ENCODE data around the gene DNM3. TPM values are rescaled to one million over a fixed set of nuclear protein-coding genes. Genes with fewer than 3 reads are reported as not detected.

The DNM3 gene
- total RNA-seq, 2 experiments from 2014 or later, result 1.6 to 1.8 TPM

DNA sequence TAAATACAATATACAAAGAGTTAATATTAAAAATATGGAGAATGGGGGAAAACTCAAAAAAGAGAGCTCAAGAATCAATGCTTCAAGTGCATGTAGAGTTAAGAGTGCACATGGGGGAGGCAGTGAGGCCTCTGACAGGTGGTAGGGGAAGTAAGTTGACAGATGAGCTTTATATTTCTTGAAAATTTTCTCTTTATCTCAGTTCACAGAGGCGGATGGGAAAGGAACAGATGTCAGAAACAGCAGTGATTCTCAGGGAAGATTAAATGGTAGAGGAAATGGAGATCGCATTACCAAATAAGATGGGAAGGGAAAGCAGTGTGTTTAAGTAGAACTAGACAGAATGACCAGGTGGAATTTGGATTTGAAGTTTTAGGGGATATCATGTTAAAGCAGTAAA, 379.1 kb downstream of the DNM3 start:
- no peak overlapping the region for H3K27ac Mint-ChIP-seq
- ATAC-seq (ENCODE audit: poor library complexity) (no peak), DNase-seq (no peak)
- no peaks in the 10 kb centered on the region for H3K4me1 Mint-ChIP-seq (ENCODE audit: low read depth)
- H3K4me3 Mint-ChIP-seq, result no peak overlapping the region
- Histone ChIP-seq H3K9me3 (ENCODE audit: control insufficient read depth in 1 of 2, insufficient read depth in 1 of 2, low read length in 2 of 2) (no peaks in the 10 kb centered on the region), H3K4me3 (ENCODE audit: low read length) (no peak overlapping the region), H3K27ac (ENCODE audit: low read depth in 1 of 2, low read length in 2 of 2) (no peak overlapping the region), H3K27me3 (ENCODE audit: control insufficient read depth in 1 of 2, insufficient read depth in 2 of 2, low read length in 2 of 2) (no peaks in the 10 kb centered on the region), H3K4me1 (ENCODE audit: insufficient read depth, low read length) (no peaks in the 10 kb centered on the region), H3K36me3 (ENCODE audit: insufficient read depth, low read length) (no peaks in the 10 kb centered on the region)
- H3K36me3 Mint-ChIP-seq (ENCODE audit: low read depth), result no peaks in the 10 kb centered on the region
- H3K27me3 Mint-ChIP-seq, result no peaks in the 10 kb centered on the region
- intact Hi-C loops (cut with DNase I, micrococcal nuclease), result no loop called here
- TF ChIP-seq, protein P1, sequence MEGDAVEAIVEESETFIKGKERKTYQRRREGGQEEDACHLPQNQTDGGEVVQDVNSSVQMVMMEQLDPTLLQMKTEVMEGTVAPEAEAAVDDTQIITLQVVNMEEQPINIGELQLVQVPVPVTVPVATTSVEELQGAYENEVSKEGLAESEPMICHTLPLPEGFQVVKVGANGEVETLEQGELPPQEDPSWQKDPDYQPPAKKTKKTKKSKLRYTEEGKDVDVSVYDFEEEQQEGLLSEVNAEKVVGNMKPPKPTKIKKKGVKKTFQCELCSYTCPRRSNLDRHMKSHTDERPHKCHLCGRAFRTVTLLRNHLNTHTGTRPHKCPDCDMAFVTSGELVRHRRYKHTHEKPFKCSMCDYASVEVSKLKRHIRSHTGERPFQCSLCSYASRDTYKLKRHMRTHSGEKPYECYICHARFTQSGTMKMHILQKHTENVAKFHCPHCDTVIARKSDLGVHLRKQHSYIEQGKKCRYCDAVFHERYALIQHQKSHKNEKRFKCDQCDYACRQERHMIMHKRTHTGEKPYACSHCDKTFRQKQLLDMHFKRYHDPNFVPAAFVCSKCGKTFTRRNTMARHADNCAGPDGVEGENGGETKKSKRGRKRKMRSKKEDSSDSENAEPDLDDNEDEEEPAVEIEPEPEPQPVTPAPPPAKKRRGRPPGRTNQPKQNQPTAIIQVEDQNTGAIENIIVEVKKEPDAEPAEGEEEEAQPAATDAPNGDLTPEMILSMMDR (IDR thresholded peaks at IDR 0.05), result no peak
- H3K9me3 Mint-ChIP-seq, result no peaks in the 10 kb centered on the region
- ChIA-PET CTCF (interaction anchor here (1.3 kb wide), 1 partner anchor 28 kb away, joined by 3 read pairs; no protein-coding TSS in a partner anchor), POLR2A (no interaction called here)

DNA sequence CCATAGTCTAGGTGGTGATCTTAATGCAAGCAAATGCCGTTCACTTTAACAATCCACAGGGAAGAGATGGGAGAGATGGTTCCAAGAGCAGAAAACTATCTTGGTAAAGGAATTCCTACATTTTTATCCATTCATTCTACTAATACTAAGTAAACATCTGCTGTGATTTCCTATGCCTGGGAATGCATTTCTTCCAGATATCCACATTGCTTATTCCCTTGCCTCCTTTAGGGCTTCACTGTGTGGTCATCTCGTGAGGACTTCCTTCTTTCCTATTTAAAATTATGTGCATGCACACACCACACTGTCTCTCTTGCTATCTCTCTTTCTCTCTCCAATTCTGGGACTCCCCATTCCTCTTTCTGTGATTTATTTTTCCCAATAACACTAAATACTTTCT, 380.1 kb downstream of the DNM3 start:
- Mint-ChIP-seq H3K36me3 (ENCODE audit: low read depth) (no peaks in the 10 kb centered on the region), H3K4me3 (no peak overlapping the region), H3K9me3 (no peaks in the 10 kb centered on the region), H3K27ac (no peak overlapping the region), H3K27me3 (no peaks in the 10 kb centered on the region), H3K4me1 (ENCODE audit: low read depth) (no peaks in the 10 kb centered on the region)
- CTCF ChIA-PET, result no interaction called here
- POLR2A ChIA-PET, result no interaction called here
- H3K9me3 ChIP-seq (ENCODE audit: control insufficient read depth in 1 of 2, insufficient read depth in 1 of 2, low read length in 2 of 2), result no peaks in the 10 kb centered on the region
- H3K27ac ChIP-seq (ENCODE audit: low read depth in 1 of 2, low read length in 2 of 2), result no peak overlapping the region
- H3K27me3 ChIP-seq (ENCODE audit: control insufficient read depth in 1 of 2, insufficient read depth in 2 of 2, low read length in 2 of 2), result no peaks in the 10 kb centered on the region
- H3K4me1 ChIP-seq (ENCODE audit: insufficient read depth, low read length), result no peaks in the 10 kb centered on the region
- no peak for ATAC-seq (ENCODE audit: poor library complexity)
- DNase-seq, result no peak
- no peak overlapping the region for H3K4me3 ChIP-seq (ENCODE audit: low read length)
- TF ChIP-seq, protein P1 (IDR thresholded peaks at IDR 0.05), result no peak
- intact Hi-C loops (cut with DNase I, micrococcal nuclease), result no loop called here
- no peaks in the 10 kb centered on the region for H3K36me3 ChIP-seq (ENCODE audit: insufficient read depth, low read length)

DNA sequence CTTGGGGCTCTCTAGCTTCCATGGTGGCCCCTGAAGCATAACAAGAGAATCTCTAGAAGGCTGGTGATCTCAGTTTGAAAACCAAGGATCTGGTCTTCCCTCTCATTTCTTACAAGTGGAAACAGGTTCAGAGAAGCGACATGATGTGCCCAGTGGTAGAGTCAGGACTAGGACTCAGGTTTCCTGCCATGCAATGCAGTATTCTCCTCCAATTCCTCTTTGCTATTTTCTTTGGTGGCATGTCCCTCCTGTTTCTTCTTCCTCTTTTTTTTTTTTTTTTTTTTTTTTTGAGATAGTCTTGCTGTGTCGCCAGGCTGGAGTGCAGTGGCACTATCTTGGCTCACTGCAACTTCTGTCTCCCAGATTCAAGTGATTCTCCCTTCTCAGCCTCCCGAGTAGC, 383.6 kb downstream of the DNM3 start:
- Mint-ChIP-seq H3K27me3 (no peaks in the 10 kb centered on the region), H3K4me3 (no peak overlapping the region), H3K27ac (no peak overlapping the region), H3K4me1 (ENCODE audit: low read depth) (no peaks in the 10 kb centered on the region), H3K9me3 (no peaks in the 10 kb centered on the region), H3K36me3 (ENCODE audit: low read depth) (no peaks in the 10 kb centered on the region)
- H3K27me3 ChIP-seq (ENCODE audit: control insufficient read depth in 1 of 2, insufficient read depth in 2 of 2, low read length in 2 of 2), result no peaks in the 10 kb centered on the region
- no peaks in the 10 kb centered on the region for H3K36me3 ChIP-seq (ENCODE audit: insufficient read depth, low read length)
- intact Hi-C loops (cut with DNase I, micrococcal nuclease), result no loop called here
- H3K9me3 ChIP-seq (ENCODE audit: control insufficient read depth in 1 of 2, insufficient read depth in 1 of 2, low read length in 2 of 2), result no peaks in the 10 kb centered on the region
- H3K4me3 ChIP-seq (ENCODE audit: low read length), result no peak overlapping the region
- no peak overlapping the region for H3K27ac ChIP-seq (ENCODE audit: low read depth in 1 of 2, low read length in 2 of 2)
- TF ChIP-seq, protein P1 (IDR thresholded peaks at IDR 0.05), result no peak
- no peaks in the 10 kb centered on the region for H3K4me1 ChIP-seq (ENCODE audit: insufficient read depth, low read length)
- DNase-seq (no peak), ATAC-seq (ENCODE audit: poor library complexity) (no peak)
- ChIA-PET POLR2A (no interaction called here), CTCF (no interaction called here)

Measured in CD4-positive, alpha-beta T cell (primary cell).